Neural progenitor cell (in vitro differentiated cells): ENCODE results near the gene PEMT. TPM values are rescaled to one million over a fixed set of nuclear protein-coding genes. Genes with fewer than 3 reads are reported as not detected.
"Not testable (repeated sequence)": the region's sequence is repeated elsewhere in the genome, so short reads cannot be mapped to it uniquely, and the experiment has no call there.

ENCODE experiments used
- DNase-seq: peaks from one replicate; pipeline ENCODE4 v3.0.0-alpha.2; 2016; ENCODE audit warnings: low spot score
- H2AFZ ChIP-seq: fragments of 200-600 bp; sonication (generic); replicated peaks from 2 replicates; pipeline ENCODE4 v1.6.1; 2016; ENCODE audit warnings: antibody characterized with exemption
- H3F3A ChIP-seq: fragments of 200-600 bp; sonication (generic); 2 replicates; pipeline ENCODE4 v1.6.1; 2016; ENCODE audit warnings: antibody characterized with exemption, low read depth
- H3K27ac ChIP-seq: fragments of 200-600 bp; sonication (generic); 2 replicates; pipeline ENCODE4 v1.5.1; 2016; ENCODE audit warnings: mild to moderate bottlenecking
- H3K27me3 ChIP-seq: fragments of 200-600 bp; sonication (generic); 2 replicates; pipeline ENCODE4 v1.6.1; 2016; ENCODE audit warnings: mild to moderate bottlenecking, moderate library complexity
- H3K36me3 ChIP-seq: fragments of 200-600 bp; sonication (generic); 2 replicates; pipeline ENCODE4 v1.5.1; 2016
- H3K4me1 ChIP-seq: fragments of 200-600 bp; sonication (generic); 2 replicates; pipeline ENCODE4 v1.6.1; 2016; ENCODE audit warnings: mixed run types
- H3K4me2 ChIP-seq: fragments of 200-600 bp; sonication (generic); 2 replicates; pipeline ENCODE4 v1.6.1; 2016
- H3K4me3 ChIP-seq: fragments of 200-600 bp; sonication (generic); 2 replicates; pipeline ENCODE4 v1.5.1; 2016
- H3K79me2 ChIP-seq: fragments of 200-600 bp; sonication (generic); 2 replicates; pipeline ENCODE4 v1.6.1; 2016; ENCODE audit warnings: low read depth
- H3K9ac ChIP-seq: fragments of 200-600 bp; sonication (generic); 2 replicates; pipeline ENCODE4 v1.6.1; 2016
- H3K9me3 ChIP-seq: fragments of 200-600 bp; sonication (generic); 2 replicates; pipeline ENCODE4 v1.5.1; 2016; ENCODE audit warnings: low read depth
- H4K20me1 ChIP-seq: fragments of 200-600 bp; sonication (generic); 2 replicates; pipeline ENCODE4 v1.6.1; 2016; ENCODE audit warnings: low read depth
- H3K27ac Mint-ChIP-seq: 3 replicates; pipeline ENCODE4 v1.8.0; 2021; ENCODE audit warnings: mixed read lengths
- H3K27me3 Mint-ChIP-seq: 2 replicates; pipeline ENCODE4 v1.8.0; 2022; ENCODE audit warnings: low read depth, mild to moderate bottlenecking, inconsistent platforms, moderate library complexity, mixed read lengths; ENCODE audit not compliant: insufficient read depth
- H3K36me3 Mint-ChIP-seq: 3 replicates; pipeline ENCODE4 v1.8.0; 2021; ENCODE audit warnings: mixed read lengths
- H3K4me1 Mint-ChIP-seq: 3 replicates; pipeline ENCODE4 v1.8.0; 2021; ENCODE audit warnings: mixed read lengths
- H3K4me3 Mint-ChIP-seq: 3 replicates; pipeline ENCODE4 v1.8.0; 2021; ENCODE audit warnings: mild to moderate bottlenecking, moderate library complexity, mixed read lengths
- H3K9me3 Mint-ChIP-seq: 3 replicates; pipeline ENCODE4 v1.8.0; 2020; ENCODE audit warnings: mixed read lengths
- EZH2 ChIP-seq: fragments of 200-600 bp; sonication (generic); IDR thresholded peaks from 2 replicates; pipeline ENCODE4 v1.6.1; 2017; ENCODE audit warnings: antibody characterized with exemption, mild to moderate bottlenecking, moderate library complexity
- EZH2phosphoT487 ChIP-seq: fragments of 200-600 bp; sonication (generic); IDR thresholded peaks from 2 replicates; pipeline ENCODE4 v1.6.1; 2017; ENCODE audit warnings: antibody characterized with exemption
- total RNA-seq: library from RNA; depleted of rRNA; stranded (reverse); fragments of >200 nt; gene quantifications from 2 replicates; pipeline ENCODE4 v1.2.3, GENCODE V29; 2015; ENCODE audit warnings: low replicate concordance
- TF ChIP-seq, protein P1 (sequence below): fragments of 200-600 bp; sonication (generic); IDR thresholded peaks from 2 replicates; pipeline ENCODE4 v1.5.1; 2017; ENCODE audit warnings: antibody characterized with exemption, mild to moderate bottlenecking

The PEMT gene
- total RNA-seq, 1 donor from 2014 or later: 17.7 TPM

DNA sequence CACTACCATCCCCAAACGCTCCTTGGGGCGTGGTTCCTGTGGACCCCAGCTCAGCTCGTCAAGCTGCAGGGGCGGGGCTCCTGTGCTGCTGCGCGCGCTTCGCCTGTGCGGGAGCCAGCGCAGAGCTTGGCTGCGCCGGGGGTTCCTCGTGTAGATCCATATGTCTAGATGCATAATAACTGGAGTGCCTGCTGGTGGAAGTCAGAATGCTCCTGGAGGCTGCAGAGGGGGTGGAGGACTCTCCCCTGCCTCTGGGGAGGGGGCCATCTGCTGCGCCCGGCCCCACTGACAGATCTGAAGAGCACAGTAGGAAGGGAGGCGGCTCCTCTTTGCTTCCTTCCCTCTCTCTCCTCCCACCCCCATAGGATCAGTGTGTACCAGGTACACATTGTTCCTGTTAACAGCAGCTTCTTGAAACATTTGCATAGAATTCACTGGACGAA is 99.9 kb downstream of the PEMT start:
- no peaks in the 10 kb centered on the region for H3K9me3 Mint-ChIP-seq
- Histone ChIP-seq H3K27me3 (peaks cover 26% of the 10 kb centered on the region), H3K9me3 (no peaks in the 10 kb centered on the region), H2AFZ (no peak overlapping the region), H3K27ac (no peak overlapping the region), H3K4me1 (peaks cover 43% of the 10 kb centered on the region), H4K20me1 (peaks cover 69% of the 10 kb centered on the region), H3K36me3 (no peaks in the 10 kb centered on the region), H3K9ac (no peak overlapping the region), H3K4me3 (no peak overlapping the region), H3K79me2 (peaks cover 4% of the 10 kb centered on the region), H3K4me2 (no peak overlapping the region), H3F3A (peaks cover 39% of the 10 kb centered on the region)
- H3K27me3 Mint-ChIP-seq: peaks cover 16% of the 10 kb centered on the region
- peaks cover 28% of the 10 kb centered on the region for H3K4me1 Mint-ChIP-seq
- no peak overlapping the region for H3K4me3 Mint-ChIP-seq
- DNase-seq: no peak
- H3K36me3 Mint-ChIP-seq: peaks cover 27% of the 10 kb centered on the region
- no peak overlapping the region for H3K27ac Mint-ChIP-seq
- no peak for TF ChIP-seq EZH2phosphoT487
- TF ChIP-seq, protein P1, sequence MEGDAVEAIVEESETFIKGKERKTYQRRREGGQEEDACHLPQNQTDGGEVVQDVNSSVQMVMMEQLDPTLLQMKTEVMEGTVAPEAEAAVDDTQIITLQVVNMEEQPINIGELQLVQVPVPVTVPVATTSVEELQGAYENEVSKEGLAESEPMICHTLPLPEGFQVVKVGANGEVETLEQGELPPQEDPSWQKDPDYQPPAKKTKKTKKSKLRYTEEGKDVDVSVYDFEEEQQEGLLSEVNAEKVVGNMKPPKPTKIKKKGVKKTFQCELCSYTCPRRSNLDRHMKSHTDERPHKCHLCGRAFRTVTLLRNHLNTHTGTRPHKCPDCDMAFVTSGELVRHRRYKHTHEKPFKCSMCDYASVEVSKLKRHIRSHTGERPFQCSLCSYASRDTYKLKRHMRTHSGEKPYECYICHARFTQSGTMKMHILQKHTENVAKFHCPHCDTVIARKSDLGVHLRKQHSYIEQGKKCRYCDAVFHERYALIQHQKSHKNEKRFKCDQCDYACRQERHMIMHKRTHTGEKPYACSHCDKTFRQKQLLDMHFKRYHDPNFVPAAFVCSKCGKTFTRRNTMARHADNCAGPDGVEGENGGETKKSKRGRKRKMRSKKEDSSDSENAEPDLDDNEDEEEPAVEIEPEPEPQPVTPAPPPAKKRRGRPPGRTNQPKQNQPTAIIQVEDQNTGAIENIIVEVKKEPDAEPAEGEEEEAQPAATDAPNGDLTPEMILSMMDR: no peak
- TF ChIP-seq EZH2: no peak

DNA sequence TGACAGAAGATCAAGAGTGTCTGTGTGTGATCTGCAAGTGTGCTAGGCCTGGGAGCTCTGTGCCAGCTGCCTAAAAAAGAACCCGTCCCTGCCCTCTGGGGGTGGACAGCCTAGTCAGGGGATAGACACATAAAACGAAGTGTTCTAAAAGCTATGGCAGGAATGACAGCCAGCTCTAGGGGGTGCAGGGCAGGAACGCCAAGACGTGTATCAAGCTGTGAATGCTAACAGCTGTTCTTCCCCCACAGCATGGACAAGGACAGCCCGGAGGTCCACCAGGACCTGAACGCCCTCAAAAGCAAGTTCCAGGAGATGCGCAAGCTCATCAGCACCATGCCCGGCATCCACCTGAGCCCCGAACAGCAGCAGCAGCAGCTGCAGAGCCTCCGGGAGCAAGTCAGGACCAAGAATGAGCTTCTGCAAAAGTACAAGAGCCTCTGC is 100.5 kb downstream of the PEMT start:
- H3K27me3 Mint-ChIP-seq: peaks cover 16% of the 10 kb centered on the region
- no peaks in the 10 kb centered on the region for H3K36me3 ChIP-seq
- no peaks in the 10 kb centered on the region for H3K9me3 ChIP-seq
- peaks cover 39% of the 10 kb centered on the region for H3F3A ChIP-seq
- peaks cover 5% of the 10 kb centered on the region for H3K79me2 ChIP-seq
- H3K9me3 Mint-ChIP-seq: no peaks in the 10 kb centered on the region
- no peak overlapping the region for H3K4me2 ChIP-seq
- no peak for DNase-seq
- H3K27ac ChIP-seq: no peak overlapping the region
- H3K4me3 Mint-ChIP-seq: no peak overlapping the region
- H2AFZ ChIP-seq: no peak overlapping the region
- H4K20me1 ChIP-seq: peaks cover 69% of the 10 kb centered on the region
- H3K4me3 ChIP-seq: no peak overlapping the region
- TF ChIP-seq EZH2 (no peak), EZH2phosphoT487 (no peak)
- TF ChIP-seq, protein P1: no peak
- no peak overlapping the region for H3K9ac ChIP-seq
- H3K36me3 Mint-ChIP-seq: peaks cover 27% of the 10 kb centered on the region
- peaks cover 28% of the 10 kb centered on the region for H3K4me1 Mint-ChIP-seq
- peaks cover 21% of the 10 kb centered on the region for H3K27me3 ChIP-seq
- peaks cover 43% of the 10 kb centered on the region for H3K4me1 ChIP-seq
- no peak overlapping the region for H3K27ac Mint-ChIP-seq

DNA sequence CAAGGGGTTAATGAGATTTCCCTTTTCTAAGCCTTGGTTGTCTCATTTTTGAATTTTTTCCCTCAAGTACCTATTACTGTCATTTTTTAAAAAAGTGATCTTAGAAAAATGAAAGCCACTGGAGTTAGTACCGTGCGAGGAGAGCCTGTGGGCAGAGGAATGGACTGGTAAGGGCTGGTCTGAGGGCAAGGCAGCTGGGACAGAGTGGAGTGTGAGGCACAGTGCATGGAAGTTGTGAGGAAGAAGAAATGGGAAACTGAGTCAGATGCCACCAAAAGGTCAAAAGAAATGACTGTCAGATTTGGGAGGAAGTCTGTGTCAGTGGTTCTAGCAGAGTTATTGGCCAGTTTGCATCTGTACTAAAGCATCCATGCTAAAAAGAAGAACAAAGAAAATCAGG is 103.5 kb downstream of the PEMT start:
- Histone ChIP-seq H3K27ac (no peak overlapping the region), H3K4me3 (no peak overlapping the region), H3K79me2 (peaks cover 35% of the 10 kb centered on the region), H3K27me3 (no peaks in the 10 kb centered on the region), H3K4me1 (peaks cover 18% of the 10 kb centered on the region), H3F3A (peaks cover 9% of the 10 kb centered on the region), H3K9me3 (no peaks in the 10 kb centered on the region), H3K36me3 (no peaks in the 10 kb centered on the region), H3K9ac (no peak overlapping the region), H3K4me2 (no peak overlapping the region), H4K20me1 (peaks cover 44% of the 10 kb centered on the region), H2AFZ (no peak overlapping the region)
- Mint-ChIP-seq H3K27ac (no peak overlapping the region), H3K4me3 (no peak overlapping the region), H3K4me1 (peaks cover 8% of the 10 kb centered on the region), H3K9me3 (no peaks in the 10 kb centered on the region), H3K36me3 (peaks cover 34% of the 10 kb centered on the region), H3K27me3 (no peaks in the 10 kb centered on the region)
- no peak for DNase-seq
- TF ChIP-seq, protein P1: no peak
- TF ChIP-seq EZH2 (no peak), EZH2phosphoT487 (no peak)

DNA sequence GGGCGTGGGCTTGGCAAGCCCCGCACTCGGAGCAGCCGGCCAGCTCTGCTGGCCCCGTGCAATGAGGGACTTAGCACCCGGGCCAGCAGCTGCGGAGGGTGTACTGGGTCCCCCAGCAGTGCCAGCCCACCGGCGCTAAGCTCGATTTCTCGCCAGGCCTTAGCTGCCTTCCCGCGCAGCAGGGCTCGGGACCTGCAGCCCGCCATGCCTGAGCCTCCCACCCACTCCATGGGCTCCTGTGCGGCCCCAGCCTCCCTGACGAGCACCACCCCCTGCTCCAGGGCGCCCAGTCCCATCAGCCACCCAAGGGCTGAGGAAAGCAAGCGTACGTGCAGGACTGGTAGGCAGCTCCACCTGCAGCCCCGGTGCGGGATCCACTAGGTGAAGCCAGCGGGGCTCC is 105.1 kb downstream of the PEMT start:
- H3K4me3 Mint-ChIP-seq, H3F3A ChIP-seq: not testable (repeated sequence)
- peaks cover 25% of the 10 kb centered on the region for H3K36me3 Mint-ChIP-seq

More for the DNA sequence above, 105.1 kb downstream of the PEMT start:
- H3K36me3 ChIP-seq, DNase-seq, H3K9me3 Mint-ChIP-seq, H3K27ac Mint-ChIP-seq, H3K27ac ChIP-seq, H3K4me1 Mint-ChIP-seq, H3K4me2 ChIP-seq, H3K27me3 ChIP-seq, H3K9ac ChIP-seq, H3K9me3 ChIP-seq, H3K27me3 Mint-ChIP-seq, H2AFZ ChIP-seq, H3K4me3 ChIP-seq: not testable (repeated sequence)
- H3K79me2 ChIP-seq: peaks cover 50% of the 10 kb centered on the region
- H4K20me1 ChIP-seq: peaks cover 28% of the 10 kb centered on the region
- H3K4me1 ChIP-seq: peaks cover 11% of the 10 kb centered on the region
